GM23338 (cell line): Measurements from ENCODE around the gene NGEF. TPM values are rescaled to one million over a fixed set of nuclear protein-coding genes. Genes with fewer than 3 reads are reported as not detected.

ENCODE experiments used
- ATAC-seq: fragments of 200-7000 bp; cut with Tn5 transposase; 3 replicates; pipeline ENCODE4 v1.9.1; 2020
- DNase-seq: peaks from one replicate; pipeline ENCODE4 v3.0.0-alpha.2; 2015; ENCODE audit warnings: low spot score
- H2AFZ ChIP-seq: fragments of 200-600 bp; sonication (generic); 2 replicates; pipeline ENCODE4 v1.8.0; 2016; ENCODE audit warnings: antibody characterized with exemption, mild to moderate bottlenecking, moderate library complexity
- H3F3A ChIP-seq: fragments of 200-600 bp; sonication (generic); replicated peaks from 2 replicates; pipeline ENCODE4 v1.8.0; 2017; ENCODE audit warnings: antibody characterized with exemption, mixed run types, low read depth
- H3K27ac ChIP-seq: fragments of 200-600 bp; sonication (generic); 2 replicates; pipeline ENCODE4 v1.6.1; 2016; ENCODE audit warnings: low read depth
- H3K27me3 ChIP-seq: fragments of 200-600 bp; sonication (generic); 2 replicates; pipeline ENCODE4 v1.8.0; 2016; ENCODE audit warnings: mild to moderate bottlenecking, mixed run types, moderate library complexity; ENCODE audit not compliant: insufficient read depth
- H3K36me3 ChIP-seq: fragments of 200-600 bp; sonication (generic); 2 replicates; pipeline ENCODE4 v1.8.0; 2016; ENCODE audit warnings: mild to moderate bottlenecking; ENCODE audit not compliant: insufficient read depth
- H3K4me1 ChIP-seq: fragments of 200-600 bp; sonication (generic); 2 replicates; pipeline ENCODE4 v1.8.0; 2016; ENCODE audit warnings: mild to moderate bottlenecking, moderate library complexity; ENCODE audit not compliant: insufficient read depth
- H3K4me2 ChIP-seq: fragments of 200-600 bp; sonication (generic); 2 replicates; pipeline ENCODE4 v1.7.1; 2017; ENCODE audit warnings: mixed run types
- H3K4me3 ChIP-seq: fragments of 200-600 bp; sonication (generic); 2 replicates; pipeline ENCODE4 v1.6.1; 2016; ENCODE audit warnings: mixed run types
- H3K79me2 ChIP-seq: fragments of 200-600 bp; sonication (generic); replicated peaks from 2 replicates; pipeline ENCODE4 v1.8.0; 2017; ENCODE audit warnings: mild to moderate bottlenecking; ENCODE audit not compliant: insufficient read depth
- H3K9me2 ChIP-seq: fragments of 200-600 bp; sonication (generic); 2 replicates; pipeline ENCODE4 v1.8.0; 2017; ENCODE audit not compliant: insufficient read depth
- H4K20me1 ChIP-seq: fragments of 200-600 bp; sonication (generic); replicated peaks from 2 replicates; pipeline ENCODE4 v1.8.0; 2017; ENCODE audit warnings: mild to moderate bottlenecking; ENCODE audit not compliant: insufficient read depth
- H3K27ac Mint-ChIP-seq: 2 replicates; pipeline ENCODE4 v1.8.0; 2020; ENCODE audit warnings: inconsistent platforms, mild to moderate bottlenecking, moderate library complexity, mixed read lengths
- H3K27me3 Mint-ChIP-seq: 3 replicates; pipeline ENCODE4 v1.8.0; 2022; ENCODE audit warnings: low read depth, mild to moderate bottlenecking, moderate library complexity, mixed read lengths, inconsistent platforms; ENCODE audit not compliant: insufficient read depth, poor library complexity
- H3K36me3 Mint-ChIP-seq: 3 replicates; pipeline ENCODE4 v1.8.0; 2021; ENCODE audit warnings: low read depth, mild to moderate bottlenecking, inconsistent platforms, moderate library complexity, mixed read lengths
- H3K4me1 Mint-ChIP-seq: 3 replicates; pipeline ENCODE4 v1.8.0; 2020; ENCODE audit warnings: mild to moderate bottlenecking, inconsistent platforms, mixed read lengths
- H3K4me3 Mint-ChIP-seq: 3 replicates; pipeline ENCODE4 v1.8.0; 2021; ENCODE audit warnings: moderate library complexity, mild to moderate bottlenecking, inconsistent platforms, mixed read lengths
- H3K9me3 Mint-ChIP-seq: 3 replicates; pipeline ENCODE4 v1.8.0; 2020; ENCODE audit warnings: moderate library complexity, mild to moderate bottlenecking, inconsistent platforms, mixed read lengths
- CREB1 ChIP-seq: fragments of 250-450 bp; sonication (Bioruptor Pico); IDR thresholded peaks from 2 replicates; pipeline ENCODE4 v1.5.0; 2020; ENCODE audit warnings: low read depth, mild to moderate bottlenecking, moderate library complexity
- EZH2 ChIP-seq: fragments of 200-600 bp; sonication (generic); IDR thresholded peaks from one replicate; pipeline ENCODE4 v1.8.0; 2017; ENCODE audit warnings: antibody characterized with exemption, mild to moderate bottlenecking, low read depth; ENCODE audit not compliant: unreplicated experiment
- EZH2phosphoT487 ChIP-seq: fragments of 200-600 bp; sonication (generic); IDR thresholded peaks from one replicate; pipeline ENCODE4 v1.8.1; 2018; ENCODE audit warnings: antibody characterized with exemption; ENCODE audit not compliant: unreplicated experiment
- JUNB ChIP-seq: IDR thresholded peaks from one replicate; pipeline ENCODE4 v1.6.1; 2016; ENCODE audit warnings: antibody characterized with exemption; ENCODE audit not compliant: unreplicated experiment
- NANOG ChIP-seq: IDR thresholded peaks from 2 replicates; pipeline ENCODE4 v1.6.1; 2016; ENCODE audit warnings: antibody characterized with exemption, borderline replicate concordance
- POLR2AphosphoS5 ChIP-seq: IDR thresholded peaks from 2 replicates; pipeline ENCODE4 v1.6.1; 2016; ENCODE audit warnings: antibody characterized with exemption, low read depth
- STAT1 ChIP-seq: IDR thresholded peaks from one replicate; pipeline ENCODE4 v1.6.1; 2016; ENCODE audit warnings: antibody characterized with exemption; ENCODE audit not compliant: unreplicated experiment
- ZNF114 ChIP-seq: fragments of 250-450 bp; sonication (Bioruptor Pico); IDR thresholded peaks from 2 replicates; pipeline ENCODE4 v1.5.0; 2020; ENCODE audit warnings: mild to moderate bottlenecking, moderate library complexity
- ZNF331 ChIP-seq: fragments of 250-450 bp; sonication (Bioruptor Pico); IDR thresholded peaks from 2 replicates; pipeline ENCODE4 v1.5.0; 2020; ENCODE audit warnings: low read depth, mild to moderate bottlenecking, moderate library complexity
- polyA plus RNA-seq: library from polyadenylated mRNA; unstranded; fragments of >200 nt; fragmentation: Nextera tagmentation; extraction: Ambion mirVana; gene quantifications from 2 replicates; pipeline ENCODE4 v1.2.1, GENCODE V29; 2016
- total RNA-seq: library from RNA; depleted of rRNA; stranded (reverse); fragments of >200 nt; shearing (Covaris generic); gene quantifications from 2 replicates; pipeline ENCODE4 v1.2.3, GENCODE V29; 2014
- TF ChIP-seq, protein P1 (sequence below), 2 experiments: fragments of 200-600 bp in 1 of 2; sonication (generic) in 1 of 2; conservative IDR thresholded peaks; 2 replicates each; pipeline versions ENCODE4 v1.5.1 to v1.6.1; 2016 to 2017; ENCODE audit warnings: antibody characterized with exemption in 2 of 2, low read depth in 2 of 2, mild to moderate bottlenecking in 2 of 2, moderate library complexity in 1 of 2
- TF ChIP-seq, protein P2 (sequence below): IDR thresholded peaks from 2 replicates; pipeline ENCODE4 v1.6.1; 2016; ENCODE audit warnings: antibody characterized with exemption
- TF ChIP-seq, protein P3 (sequence below): IDR thresholded peaks from one replicate; pipeline ENCODE4 v1.6.1; 2018; ENCODE audit warnings: antibody characterized with exemption; ENCODE audit not compliant: unreplicated experiment

Gene NGEF
- total and polyA plus RNA-seq, 2 experiments from 2014 or later: 1.8 to 5.4 TPM

DNA sequence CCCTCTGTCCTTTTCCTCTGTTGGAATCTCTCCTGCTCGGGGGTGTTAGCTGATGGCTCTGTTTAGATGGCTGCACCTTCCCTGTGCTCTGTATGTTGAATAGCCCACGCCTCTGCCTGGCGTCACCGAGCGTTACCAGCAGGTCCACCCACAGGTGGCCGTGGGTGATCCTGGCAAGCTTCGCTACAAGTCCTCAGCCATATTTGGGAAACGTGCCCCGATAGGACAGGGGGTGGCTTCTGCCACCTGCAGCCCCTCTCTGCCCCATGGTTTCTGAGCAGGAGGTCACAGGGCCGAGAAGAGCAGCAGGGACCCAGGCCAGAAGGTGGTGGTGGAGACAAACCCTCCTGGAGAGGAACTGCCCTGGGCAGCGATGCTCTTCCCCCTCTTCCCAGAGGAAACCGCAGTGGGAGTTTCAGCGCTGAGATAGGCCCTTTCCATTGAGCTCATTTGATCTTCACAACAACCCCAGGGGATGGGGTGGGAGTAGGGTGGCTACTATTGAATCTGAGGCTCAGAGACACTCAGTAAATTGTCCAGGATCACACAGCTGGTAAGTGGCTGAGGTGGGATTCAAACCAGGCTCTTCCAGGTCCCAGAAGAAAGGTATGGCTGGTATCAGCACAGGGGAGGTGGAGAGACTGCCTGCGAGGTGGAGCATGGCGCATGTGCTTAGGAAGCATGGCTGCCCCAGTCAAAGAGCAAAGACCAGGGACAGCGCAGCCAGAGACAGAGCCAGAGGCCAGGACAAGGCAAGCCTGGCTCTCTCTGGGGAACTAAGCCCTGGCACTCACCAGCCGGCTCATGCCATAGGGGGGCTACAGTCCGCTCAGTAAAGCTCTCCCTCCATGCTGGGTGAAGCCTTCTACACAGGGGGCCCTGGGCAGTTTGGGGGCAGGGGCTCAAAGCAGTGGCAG, 15.0 kb downstream of the NGEF start (continued):
- TF ChIP-seq, protein P1, sequence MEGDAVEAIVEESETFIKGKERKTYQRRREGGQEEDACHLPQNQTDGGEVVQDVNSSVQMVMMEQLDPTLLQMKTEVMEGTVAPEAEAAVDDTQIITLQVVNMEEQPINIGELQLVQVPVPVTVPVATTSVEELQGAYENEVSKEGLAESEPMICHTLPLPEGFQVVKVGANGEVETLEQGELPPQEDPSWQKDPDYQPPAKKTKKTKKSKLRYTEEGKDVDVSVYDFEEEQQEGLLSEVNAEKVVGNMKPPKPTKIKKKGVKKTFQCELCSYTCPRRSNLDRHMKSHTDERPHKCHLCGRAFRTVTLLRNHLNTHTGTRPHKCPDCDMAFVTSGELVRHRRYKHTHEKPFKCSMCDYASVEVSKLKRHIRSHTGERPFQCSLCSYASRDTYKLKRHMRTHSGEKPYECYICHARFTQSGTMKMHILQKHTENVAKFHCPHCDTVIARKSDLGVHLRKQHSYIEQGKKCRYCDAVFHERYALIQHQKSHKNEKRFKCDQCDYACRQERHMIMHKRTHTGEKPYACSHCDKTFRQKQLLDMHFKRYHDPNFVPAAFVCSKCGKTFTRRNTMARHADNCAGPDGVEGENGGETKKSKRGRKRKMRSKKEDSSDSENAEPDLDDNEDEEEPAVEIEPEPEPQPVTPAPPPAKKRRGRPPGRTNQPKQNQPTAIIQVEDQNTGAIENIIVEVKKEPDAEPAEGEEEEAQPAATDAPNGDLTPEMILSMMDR (conservative IDR thresholded peaks at IDR 0.05; ENCODE audit: low read depth in 2 of 2): no peak
- TF ChIP-seq EZH2 (no peak), JUNB (no peak), STAT1 (no peak)

DNA sequence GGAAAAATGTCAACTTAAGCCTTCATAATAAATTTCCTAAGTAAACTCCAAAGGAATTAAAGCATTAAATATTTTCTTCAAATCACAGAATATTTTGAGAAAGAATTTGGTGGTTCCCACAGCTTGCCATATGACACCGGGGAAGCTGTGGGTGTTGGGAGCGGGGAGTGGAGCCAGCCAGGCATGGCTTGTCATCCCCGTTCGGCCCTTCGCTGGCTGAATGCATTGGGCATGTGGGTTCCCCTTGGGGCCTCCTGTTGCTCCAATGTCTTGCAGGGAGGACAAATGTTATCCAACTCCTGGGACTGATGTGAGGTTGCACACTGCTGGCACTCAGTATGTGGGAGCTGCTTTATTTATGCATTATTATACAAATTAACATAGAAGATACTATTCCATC, 18.6 kb downstream of the NGEF start:
- H3K4me3 Mint-ChIP-seq: no peak overlapping the region
- H4K20me1 ChIP-seq: no peaks in the 10 kb centered on the region
- H3K36me3 Mint-ChIP-seq: no peaks in the 10 kb centered on the region
- no peak overlapping the region for H2AFZ ChIP-seq
- H3K4me1 ChIP-seq: no peaks in the 10 kb centered on the region
- H3F3A ChIP-seq: no peaks in the 10 kb centered on the region
- H3K27me3 Mint-ChIP-seq: peaks cover 3% of the 10 kb centered on the region
- no peak overlapping the region for H3K4me2 ChIP-seq
- H3K36me3 ChIP-seq: no peaks in the 10 kb centered on the region
- no peaks in the 10 kb centered on the region for H3K27me3 ChIP-seq
- no peak overlapping the region for H3K27ac ChIP-seq
- H3K9me2 ChIP-seq: no peaks in the 10 kb centered on the region
- DNase-seq (no peak), ATAC-seq (no peak)
- no peaks in the 10 kb centered on the region for H3K79me2 ChIP-seq
- no peaks in the 10 kb centered on the region; the same call in 2 of the 3 replicates for H3K9me3 Mint-ChIP-seq
- H3K4me3 ChIP-seq: no peak overlapping the region
- no peak overlapping the region for H3K27ac Mint-ChIP-seq
- H3K4me1 Mint-ChIP-seq: no peaks in the 10 kb centered on the region; the same call in 2 of the 3 replicates
- TF ChIP-seq ZNF114 (CRISPR knock-in tag) (no peak), JUNB (no peak), NANOG (no peak), EZH2 (no peak), POLR2AphosphoS5 (no peak), EZH2phosphoT487 (no peak), STAT1 (no peak), CREB1 (CRISPR knock-in tag) (no peak), ZNF331 (CRISPR knock-in tag) (no peak)
- TF ChIP-seq, protein P2, sequence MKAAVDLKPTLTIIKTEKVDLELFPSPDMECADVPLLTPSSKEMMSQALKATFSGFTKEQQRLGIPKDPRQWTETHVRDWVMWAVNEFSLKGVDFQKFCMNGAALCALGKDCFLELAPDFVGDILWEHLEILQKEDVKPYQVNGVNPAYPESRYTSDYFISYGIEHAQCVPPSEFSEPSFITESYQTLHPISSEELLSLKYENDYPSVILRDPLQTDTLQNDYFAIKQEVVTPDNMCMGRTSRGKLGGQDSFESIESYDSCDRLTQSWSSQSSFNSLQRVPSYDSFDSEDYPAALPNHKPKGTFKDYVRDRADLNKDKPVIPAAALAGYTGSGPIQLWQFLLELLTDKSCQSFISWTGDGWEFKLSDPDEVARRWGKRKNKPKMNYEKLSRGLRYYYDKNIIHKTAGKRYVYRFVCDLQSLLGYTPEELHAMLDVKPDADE: no peak
- TF ChIP-seq, protein P3, sequence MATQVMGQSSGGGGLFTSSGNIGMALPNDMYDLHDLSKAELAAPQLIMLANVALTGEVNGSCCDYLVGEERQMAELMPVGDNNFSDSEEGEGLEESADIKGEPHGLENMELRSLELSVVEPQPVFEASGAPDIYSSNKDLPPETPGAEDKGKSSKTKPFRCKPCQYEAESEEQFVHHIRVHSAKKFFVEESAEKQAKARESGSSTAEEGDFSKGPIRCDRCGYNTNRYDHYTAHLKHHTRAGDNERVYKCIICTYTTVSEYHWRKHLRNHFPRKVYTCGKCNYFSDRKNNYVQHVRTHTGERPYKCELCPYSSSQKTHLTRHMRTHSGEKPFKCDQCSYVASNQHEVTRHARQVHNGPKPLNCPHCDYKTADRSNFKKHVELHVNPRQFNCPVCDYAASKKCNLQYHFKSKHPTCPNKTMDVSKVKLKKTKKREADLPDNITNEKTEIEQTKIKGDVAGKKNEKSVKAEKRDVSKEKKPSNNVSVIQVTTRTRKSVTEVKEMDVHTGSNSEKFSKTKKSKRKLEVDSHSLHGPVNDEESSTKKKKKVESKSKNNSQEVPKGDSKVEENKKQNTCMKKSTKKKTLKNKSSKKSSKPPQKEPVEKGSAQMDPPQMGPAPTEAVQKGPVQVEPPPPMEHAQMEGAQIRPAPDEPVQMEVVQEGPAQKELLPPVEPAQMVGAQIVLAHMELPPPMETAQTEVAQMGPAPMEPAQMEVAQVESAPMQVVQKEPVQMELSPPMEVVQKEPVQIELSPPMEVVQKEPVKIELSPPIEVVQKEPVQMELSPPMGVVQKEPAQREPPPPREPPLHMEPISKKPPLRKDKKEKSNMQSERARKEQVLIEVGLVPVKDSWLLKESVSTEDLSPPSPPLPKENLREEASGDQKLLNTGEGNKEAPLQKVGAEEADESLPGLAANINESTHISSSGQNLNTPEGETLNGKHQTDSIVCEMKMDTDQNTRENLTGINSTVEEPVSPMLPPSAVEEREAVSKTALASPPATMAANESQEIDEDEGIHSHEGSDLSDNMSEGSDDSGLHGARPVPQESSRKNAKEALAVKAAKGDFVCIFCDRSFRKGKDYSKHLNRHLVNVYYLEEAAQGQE: no peak
- TF ChIP-seq, protein P1 (conservative IDR thresholded peaks at IDR 0.05; ENCODE audit: low read depth in 2 of 2): no peak
